ENCODE results near the gene CPSF6. TPM values are rescaled to one million over a fixed set of nuclear protein-coding genes. Genes with fewer than 3 reads are reported as not detected.
"Not testable (repeated sequence)": the region's sequence is repeated elsewhere in the genome, so short reads cannot be mapped to it uniquely, and the experiment has no call there.

CPSF6 gene
- total RNA-seq, 1 experiment from 2014 or later: 35.7 TPM

- in situ Hi-C loops (cut with HindIII; ENCODE audit: low pct_unique_long_range_greater_than_20kb, low sequenced_read_pairs): no loop called here
- DNase-seq (ENCODE audit: low read depth): no peak
These were observed 8.1 kb downstream of the CPSF6 start for GRCh38 chr12:69247268-69248018.

GRCh38 chr12:69252033-69252432 is 12.7 kb downstream of the CPSF6 start:
- in situ Hi-C loops (cut with HindIII; ENCODE audit: low pct_unique_long_range_greater_than_20kb, low sequenced_read_pairs): loop anchor here (25.0 kb wide), 1 partner anchor 390 kb away; no protein-coding TSS in a partner anchor

GRCh38 chr12:69254046-69254445 is 14.7 kb downstream of the CPSF6 start:
- peak; percentile 49 for DNase-seq (ENCODE audit: low read depth)
- in situ Hi-C loops (cut with HindIII; ENCODE audit: low pct_unique_long_range_greater_than_20kb, low sequenced_read_pairs): loop anchor here (25.0 kb wide), 1 partner anchor 392 kb away; no protein-coding TSS in a partner anchor

More at GRCh38 chr12:69252033-69252432, 12.7 kb downstream of the CPSF6 start:
- peak; percentile 30 for DNase-seq (ENCODE audit: low read depth)

- in situ Hi-C loops (cut with HindIII; ENCODE audit: low pct_unique_long_range_greater_than_20kb, low sequenced_read_pairs): loop anchor here (25.0 kb wide), 1 partner anchor 393 kb away; no protein-coding TSS in a partner anchor
These were observed 15.5 kb downstream of the CPSF6 start for GRCh38 chr12:69254862-69255261.

GRCh38 chr12:69258655-69259054 is 19.3 kb downstream of the CPSF6 start:
- in situ Hi-C loops (cut with HindIII; ENCODE audit: low pct_unique_long_range_greater_than_20kb, low sequenced_read_pairs): loop anchor here (25.0 kb wide), 1 partner anchor 396 kb away; no protein-coding TSS in a partner anchor
- DNase-seq (ENCODE audit: low read depth): no peak

More at GRCh38 chr12:69254862-69255261, 15.5 kb downstream of the CPSF6 start:
- DNase-seq (ENCODE audit: low read depth): no peak

GRCh38 chr12:69262264-69262974 is 23.1 kb downstream of the CPSF6 start:
- in situ Hi-C loops (cut with HindIII; ENCODE audit: low pct_unique_long_range_greater_than_20kb, low sequenced_read_pairs): loop anchor here (25.0 kb wide), 1 partner anchor 400 kb away; no protein-coding TSS in a partner anchor
- DNase-seq (ENCODE audit: low read depth): no peak

- in situ Hi-C loops (cut with HindIII; ENCODE audit: low pct_unique_long_range_greater_than_20kb, low sequenced_read_pairs): loop anchor here (25.0 kb wide), 1 partner anchor 403 kb away; no protein-coding TSS in a partner anchor
- DNase-seq (ENCODE audit: low read depth): no peak
These were observed 25.8 kb downstream of the CPSF6 start for GRCh38 chr12:69265205-69265604.

- in situ Hi-C loops (cut with HindIII; ENCODE audit: low pct_unique_long_range_greater_than_20kb, low sequenced_read_pairs): loop anchor here (25.0 kb wide), 1 partner anchor 403 kb away; no protein-coding TSS in a partner anchor
- not testable (repeated sequence) for DNase-seq (ENCODE audit: low read depth)
These were observed 26.3 kb downstream of the CPSF6 start for GRCh38 chr12:69265633-69266032.

- peak; percentile 65 for DNase-seq (ENCODE audit: low read depth)
- in situ Hi-C loops (cut with HindIII; ENCODE audit: low pct_unique_long_range_greater_than_20kb, low sequenced_read_pairs): loop anchor here (25.0 kb wide), 1 partner anchor 404 kb away; no protein-coding TSS in a partner anchor
These were observed 26.8 kb downstream of the CPSF6 start for GRCh38 chr12:69266036-69266635.

- in situ Hi-C loops (cut with HindIII; ENCODE audit: low pct_unique_long_range_greater_than_20kb, low sequenced_read_pairs): loop anchor here (25.0 kb wide), 1 partner anchor 407 kb away; no protein-coding TSS in a partner anchor
These were observed 30.4 kb downstream of the CPSF6 start for GRCh38 chr12:69269736-69270135.

GRCh38 chr12:69272511-69272910 is 33.1 kb downstream of the CPSF6 start:
- no peak for DNase-seq (ENCODE audit: low read depth)
- in situ Hi-C loops (cut with HindIII; ENCODE audit: low pct_unique_long_range_greater_than_20kb, low sequenced_read_pairs): loop anchor here (25.0 kb wide), 1 partner anchor 410 kb away; no protein-coding TSS in a partner anchor

More at GRCh38 chr12:69269736-69270135, 30.4 kb downstream of the CPSF6 start:
- no peak for DNase-seq (ENCODE audit: low read depth)

- DNase-seq (ENCODE audit: low read depth): no peak
- in situ Hi-C loops (cut with HindIII; ENCODE audit: low pct_unique_long_range_greater_than_20kb, low sequenced_read_pairs): loop anchor here (25.0 kb wide), 1 partner anchor 413 kb away; no protein-coding TSS in a partner anchor
These were observed 35.5 kb downstream of the CPSF6 start for GRCh38 chr12:69274861-69275260.

- in situ Hi-C loops (cut with HindIII; ENCODE audit: low pct_unique_long_range_greater_than_20kb, low sequenced_read_pairs): no loop called here
- no peak for DNase-seq (ENCODE audit: low read depth)
These were observed 36.1 kb downstream of the CPSF6 start for GRCh38 chr12:69275471-69275891.

GRCh38 chr12:69278814-69279782 is 39.7 kb downstream of the CPSF6 start:
- in situ Hi-C loops (cut with HindIII; ENCODE audit: low pct_unique_long_range_greater_than_20kb, low sequenced_read_pairs): no loop called here
- no peak for DNase-seq (ENCODE audit: low read depth)

GRCh38 chr12:69284131-69284530 is 44.8 kb downstream of the CPSF6 start:
- in situ Hi-C loops (cut with HindIII; ENCODE audit: low pct_unique_long_range_greater_than_20kb, low sequenced_read_pairs): no loop called here
- DNase-seq (ENCODE audit: low read depth): peak; percentile 62

GRCh38 chr12:69287556-69287955 is 48.2 kb downstream of the CPSF6 start:
- DNase-seq (ENCODE audit: low read depth): no peak
- in situ Hi-C loops (cut with HindIII; ENCODE audit: low pct_unique_long_range_greater_than_20kb, low sequenced_read_pairs): no loop called here

Data from Caki2 (cell line).